H7 (cell line): ENCODE measurements around the gene TAPBPL. TPM values are rescaled to one million over a fixed set of nuclear protein-coding genes. Genes with fewer than 3 reads are reported as not detected.
"Not testable (repeated sequence)": the region's sequence is repeated elsewhere in the genome, so short reads cannot be mapped to it uniquely, and the experiment has no call there.

Experiments used
- DNase-seq: peaks from one replicate; pipeline ENCODE4 v3.0.0; 2012
- H3K27me3 ChIP-seq: 2 replicates; pipeline ENCODE4 v1.6.0; 2011; ENCODE audit warnings: mild to moderate bottlenecking, low read length; ENCODE audit not compliant: control insufficient read depth, insufficient read depth
- H3K36me3 ChIP-seq: replicated peaks from 2 replicates; pipeline ENCODE4 v1.5.1; 2011; ENCODE audit warnings: low read length; ENCODE audit not compliant: control insufficient read depth, insufficient read depth
- H3K4me3 ChIP-seq: 2 replicates; pipeline ENCODE4 v1.5.1; 2011; ENCODE audit warnings: low read depth, mild to moderate bottlenecking, control low read depth, low read length, moderate library complexity; ENCODE audit not compliant: insufficient read depth
- total RNA-seq: library from RNA; depleted of rRNA; stranded (reverse); fragments of >200 nt; shearing (Covaris generic); gene quantifications from 2 replicates; pipeline ENCODE4 v1.2.3, GENCODE V29; 2014

Gene TAPBPL
- total RNA-seq, 1 experiment from 2014 or later: 0.62 TPM

DNA sequence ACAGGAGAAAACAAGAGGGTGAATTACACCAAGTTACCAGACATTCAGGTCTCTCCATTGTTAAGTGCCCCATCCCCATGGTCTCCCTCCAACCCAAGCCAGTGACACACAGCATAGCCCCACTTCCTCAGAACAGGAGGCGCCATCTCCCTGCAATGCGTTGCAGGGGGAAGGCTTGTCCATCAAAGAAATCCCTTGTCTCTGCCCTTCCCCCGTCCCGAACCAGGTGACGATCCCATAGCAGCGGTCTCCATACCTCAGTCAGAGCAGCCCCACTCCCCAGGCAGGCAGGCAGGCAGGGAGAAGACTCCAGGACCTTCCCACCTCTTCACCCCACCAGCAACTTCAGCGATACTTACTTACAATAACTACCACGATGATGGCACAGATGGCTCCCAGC lies 12.7 kb downstream of the TAPBPL start:
- no peak for DNase-seq
- H3K4me3 ChIP-seq: no peak overlapping the region
- H3K27me3 ChIP-seq: no peaks in the 10 kb centered on the region
- peaks cover 17% of the 10 kb centered on the region for H3K36me3 ChIP-seq

- Histone ChIP-seq H3K4me3 (no peak overlapping the region), H3K36me3 (peaks cover 16% of the 10 kb centered on the region), H3K27me3 (no peaks in the 10 kb centered on the region)
- DNase-seq: peak; percentile 85
Observed at GRCh38 chr12:6465467-6466183, 13.8 kb downstream of the TAPBPL start.

DNA sequence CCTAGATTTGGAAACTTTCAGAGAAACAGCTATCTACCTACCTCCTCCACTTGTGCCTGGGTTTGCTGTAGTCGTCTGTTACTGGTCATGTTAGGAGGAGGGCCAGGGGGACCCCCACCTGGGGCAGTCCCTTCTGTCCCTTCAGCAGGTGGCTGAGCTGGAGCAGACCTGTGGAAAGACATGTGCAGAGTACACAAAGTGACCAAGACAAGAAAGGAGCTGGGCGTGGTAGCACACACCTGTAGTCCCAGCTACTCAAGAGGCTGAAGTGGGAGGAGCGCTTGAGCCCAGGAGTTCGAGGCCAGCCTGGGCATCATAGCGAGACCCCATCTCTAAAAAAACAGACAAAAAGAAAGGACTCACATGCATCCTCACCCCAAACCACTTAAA lies 14.3 kb downstream of the TAPBPL start:
- Histone ChIP-seq H3K36me3 (peaks cover 15% of the 10 kb centered on the region), H3K4me3 (no peak overlapping the region), H3K27me3 (no peaks in the 10 kb centered on the region)
- DNase-seq: no peak

DNA sequence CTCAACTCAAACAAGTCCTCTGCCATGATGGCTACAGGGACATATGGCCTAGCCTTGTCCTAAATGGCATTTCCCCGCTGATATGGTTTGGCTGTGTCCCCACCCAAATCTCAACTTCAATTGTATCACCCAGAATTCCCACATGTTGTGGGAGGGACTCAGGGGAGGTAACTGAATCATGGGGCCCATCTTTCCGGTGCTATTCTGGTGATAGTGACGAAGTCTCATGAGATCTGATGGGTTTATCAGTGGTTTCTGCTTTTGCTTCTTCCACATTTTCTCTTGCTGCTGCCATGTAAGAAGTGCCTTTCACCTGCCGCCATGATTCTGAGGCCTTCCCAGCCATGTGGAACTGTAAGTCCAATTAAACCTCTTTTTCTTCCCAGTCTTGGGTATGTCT lies 14.9 kb downstream of the TAPBPL start:
- H3K27me3 ChIP-seq, H3K4me3 ChIP-seq, DNase-seq: not testable (repeated sequence)
- H3K36me3 ChIP-seq: peaks cover 12% of the 10 kb centered on the region

DNA sequence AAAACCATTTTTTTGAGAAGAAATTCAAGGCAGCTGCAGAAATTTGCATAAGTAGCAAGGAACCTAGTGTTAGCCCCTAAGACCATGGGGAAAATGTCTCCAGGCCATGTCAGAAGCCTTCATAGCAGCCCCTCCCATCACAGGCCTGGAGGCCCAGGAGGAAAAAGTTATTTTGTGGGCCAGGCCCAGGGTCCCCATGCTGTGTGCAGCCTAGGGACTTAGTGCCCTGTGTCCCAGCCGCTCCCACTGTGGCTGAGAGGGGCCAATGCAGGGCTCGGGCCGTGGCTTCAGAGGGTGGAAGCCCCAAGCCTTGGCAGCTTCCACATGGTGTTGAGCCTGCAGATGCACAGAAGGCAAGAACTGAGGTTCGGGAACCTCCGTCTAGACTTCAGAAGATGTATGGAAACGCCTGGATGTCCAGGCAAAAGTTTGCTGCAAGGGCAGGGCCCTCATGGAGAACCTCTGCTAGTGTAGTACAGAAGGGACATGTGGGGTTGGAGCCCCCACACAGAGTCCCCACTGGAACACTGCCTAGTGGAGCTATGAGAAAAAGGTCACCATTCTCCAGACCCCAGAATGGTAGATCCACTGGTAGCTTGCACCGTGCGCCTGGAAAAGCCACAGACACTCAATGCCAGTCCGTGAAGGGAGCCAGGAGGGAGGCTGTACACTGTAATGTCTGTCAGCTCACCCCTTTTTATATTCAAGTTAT lies 15.9 kb downstream of the TAPBPL start:
- H3K27me3 ChIP-seq, DNase-seq, H3K4me3 ChIP-seq, H3K36me3 ChIP-seq: not testable (repeated sequence)

- Histone ChIP-seq H3K4me3 (no peak overlapping the region), H3K36me3 (peaks cover 7% of the 10 kb centered on the region), H3K27me3 (no peaks in the 10 kb centered on the region)
- no peak for DNase-seq
Observed at GRCh38 chr12:6468283-6468575, 16.4 kb downstream of the TAPBPL start.

GRCh38 chr12:6469092-6469491 lies 17.2 kb downstream of the TAPBPL start:
- no peak for DNase-seq
- Histone ChIP-seq H3K4me3 (no peak overlapping the region), H3K27me3 (no peaks in the 10 kb centered on the region), H3K36me3 (peaks cover 5% of the 10 kb centered on the region)

DNA sequence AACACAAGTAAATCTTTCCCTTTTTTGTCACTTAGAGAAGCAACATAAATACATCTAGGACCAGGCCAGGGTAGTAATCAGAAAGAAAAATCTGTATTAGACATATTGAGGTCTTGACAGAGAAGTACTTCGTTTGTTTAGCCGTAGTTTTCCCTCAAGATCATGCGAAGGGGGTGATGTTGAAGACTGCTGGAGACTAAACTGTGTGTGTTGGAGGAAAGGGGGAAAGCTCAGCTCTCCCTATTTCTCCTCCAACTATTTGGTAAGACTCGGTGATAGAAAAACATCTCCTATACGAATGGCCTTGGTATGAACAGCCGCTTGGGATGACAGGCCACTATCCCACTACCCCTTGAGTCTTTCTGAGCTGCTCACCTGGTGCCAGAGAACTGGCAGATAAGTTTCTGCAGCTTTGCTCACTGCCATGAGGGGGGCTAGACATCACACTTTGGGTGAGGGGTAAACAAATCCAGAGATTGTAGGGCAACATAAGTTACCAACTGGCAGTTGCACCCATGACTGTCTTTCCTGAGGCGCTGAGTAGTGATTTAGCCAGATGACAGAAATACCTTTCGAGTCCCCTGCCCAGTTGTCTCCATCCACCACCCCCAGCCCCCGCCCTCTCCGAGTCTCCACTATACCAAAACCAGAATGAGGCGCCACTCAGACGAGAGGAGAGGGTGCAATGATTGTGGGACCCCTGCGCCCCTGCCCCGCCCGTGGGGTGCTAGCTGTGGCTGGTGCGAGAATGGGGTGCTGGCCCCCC lies 17.9 kb downstream of the TAPBPL start:
- Histone ChIP-seq H3K4me3 (peak overlapping the region; percentile 80), H3K27me3 (no peaks in the 10 kb centered on the region), H3K36me3 (peaks cover 5% of the 10 kb centered on the region)
- peak; percentile 81 for DNase-seq

DNA sequence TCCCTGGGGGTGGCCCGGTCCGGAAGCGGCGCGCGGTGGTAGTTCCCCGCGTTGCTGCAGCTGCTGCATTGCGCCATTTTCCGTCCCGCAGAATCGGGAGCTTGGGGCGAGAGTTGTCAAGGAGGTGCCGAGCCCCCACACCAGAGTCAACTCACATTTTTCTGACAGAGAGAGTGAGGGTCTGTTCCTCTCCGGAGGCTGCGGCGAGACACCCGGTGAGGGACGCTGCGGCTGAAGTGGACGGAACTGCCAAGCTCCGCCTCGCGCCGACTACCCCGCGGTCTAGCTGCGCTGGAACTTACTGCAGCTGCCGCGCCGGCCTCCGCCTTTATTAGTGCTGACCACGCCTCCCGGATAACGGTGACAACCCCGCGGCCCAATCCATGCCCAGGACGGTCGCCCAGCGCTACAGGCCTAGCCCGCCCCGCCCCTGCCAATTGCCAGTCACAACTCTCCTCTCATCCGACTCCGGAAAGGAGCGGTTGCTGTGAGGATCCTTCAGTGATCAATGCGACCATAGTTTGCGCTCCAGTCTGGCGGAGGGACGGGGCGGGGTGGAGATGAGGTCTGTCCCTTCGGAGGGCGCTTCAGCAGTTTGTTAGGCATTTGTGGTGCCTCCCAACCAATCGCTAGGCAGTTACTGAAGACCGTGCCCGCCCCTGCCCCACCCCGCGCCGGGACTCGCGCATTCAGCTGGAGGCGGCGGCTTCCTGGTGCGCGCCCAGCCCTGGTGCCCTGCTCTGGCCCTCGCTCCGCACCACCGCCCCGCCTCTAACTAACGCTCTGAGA lies 18.7 kb downstream of the TAPBPL start, which contains the start of gene VAMP1:
TSS of gene VAMP1 (minus strand) at position 303 of the 789 bp plus-strand sequence. CDS start at position 157, 146 bp downstream.
- peak; percentile 98 for DNase-seq
- H3K27me3 ChIP-seq: no peaks in the 10 kb centered on the region
- peaks cover 2% of the 10 kb centered on the region for H3K36me3 ChIP-seq
- peak within 1 kb of the TSS; percentile 80 for H3K4me3 ChIP-seq

DNA sequence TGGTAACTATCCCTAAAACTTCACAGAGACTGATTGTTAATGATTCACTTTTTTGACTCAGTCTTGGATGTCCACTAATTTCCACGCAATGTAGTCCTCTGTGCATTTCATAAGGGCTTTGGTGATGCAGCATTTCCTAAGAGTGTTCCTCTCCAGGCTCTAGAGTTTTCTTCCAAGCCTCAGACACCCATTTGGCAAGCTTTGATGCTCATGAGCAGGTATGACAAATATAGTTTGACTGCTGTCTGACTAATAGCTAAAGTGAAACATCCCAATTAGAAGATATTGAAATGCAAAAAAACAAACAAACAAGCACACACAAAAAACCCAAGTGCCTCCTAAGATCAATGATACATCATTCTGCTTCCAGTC lies 20.1 kb downstream of the TAPBPL start:
- no peak for DNase-seq
- Histone ChIP-seq H3K4me3 (no peak overlapping the region), H3K27me3 (no peaks in the 10 kb centered on the region), H3K36me3 (no peaks in the 10 kb centered on the region; the same call in 1 of the 2 replicates)

DNA sequence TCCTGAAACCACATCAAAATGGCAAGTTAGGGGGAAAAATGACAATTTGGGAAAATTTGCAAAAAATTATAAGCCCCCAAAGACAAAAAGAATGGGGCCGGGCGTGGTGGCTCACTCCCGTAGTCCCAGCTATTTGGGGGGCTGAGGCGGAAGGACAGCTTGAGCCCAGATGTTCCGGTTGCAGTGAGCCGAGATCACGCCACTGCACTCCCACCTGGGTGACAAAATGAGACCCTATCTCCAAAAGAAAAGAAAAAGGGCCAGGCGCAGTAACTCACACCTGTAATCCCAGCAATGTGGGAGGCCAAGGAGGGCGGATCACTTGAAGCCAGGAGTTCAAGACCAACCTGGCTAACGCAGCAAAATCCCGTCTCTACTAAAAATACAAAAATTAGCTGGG lies 20.6 kb downstream of the TAPBPL start:
- Histone ChIP-seq H3K4me3 (no peak overlapping the region), H3K36me3 (no peaks in the 10 kb centered on the region; the same call in 1 of the 2 replicates), H3K27me3 (no peaks in the 10 kb centered on the region)
- DNase-seq: no peak

DNA sequence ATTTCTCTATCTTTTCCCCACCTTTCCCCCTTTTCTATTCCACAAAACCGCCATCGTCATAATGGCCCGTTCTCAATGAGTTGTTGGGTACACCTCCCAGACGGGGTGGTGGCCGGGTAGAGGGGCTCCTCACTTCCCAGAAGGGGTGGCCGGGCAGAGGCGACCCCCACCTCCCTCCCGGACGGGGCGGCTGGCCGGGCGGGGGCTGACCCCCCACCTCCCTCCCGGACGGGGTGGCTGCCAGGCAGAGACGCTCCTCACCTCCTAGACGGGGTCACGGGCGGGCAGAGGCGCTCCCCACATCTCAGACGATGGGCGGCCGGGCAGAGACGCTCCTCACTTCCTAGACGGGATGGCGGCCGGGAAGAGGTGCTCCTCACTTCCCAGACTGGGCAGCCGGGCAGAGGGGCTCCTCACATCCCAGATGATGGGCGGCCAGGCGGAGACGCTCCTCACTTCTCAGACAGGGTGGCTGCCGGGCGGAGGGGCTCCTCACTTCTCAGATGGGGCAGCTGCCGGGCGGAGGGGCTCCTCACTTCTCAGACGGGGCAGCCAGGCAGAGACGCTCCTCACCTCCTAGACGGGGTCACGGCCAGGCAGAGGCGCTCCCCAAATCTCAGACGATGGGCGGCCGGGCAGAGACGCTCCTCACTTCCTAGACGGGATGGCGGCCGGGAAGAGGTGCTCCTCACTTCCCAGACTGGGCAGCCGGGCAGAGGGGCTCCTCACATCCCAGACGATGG lies 23.6 kb downstream of the TAPBPL start:
- H3K36me3 ChIP-seq, DNase-seq, H3K4me3 ChIP-seq, H3K27me3 ChIP-seq: not testable (repeated sequence)

DNA sequence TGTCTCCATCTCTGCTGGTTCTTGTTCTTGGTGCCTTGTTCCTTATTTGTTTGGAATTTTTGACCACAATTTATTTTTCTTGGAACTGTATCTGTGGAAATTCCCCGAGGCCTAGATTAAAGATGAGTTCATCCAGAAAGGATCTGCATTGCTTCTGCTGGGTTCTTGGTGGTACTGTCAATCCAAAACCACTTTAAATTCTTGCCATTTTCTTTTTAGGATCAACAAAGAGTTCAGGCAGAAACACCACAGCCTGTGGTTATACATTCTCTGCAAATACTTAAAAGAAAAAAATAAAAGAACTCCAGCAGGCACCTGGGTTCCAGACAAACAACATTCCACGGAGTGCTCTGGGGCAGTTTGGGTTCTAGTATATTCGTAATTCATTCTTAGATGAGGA lies 24.6 kb downstream of the TAPBPL start:
- Histone ChIP-seq H3K36me3 (no peaks in the 10 kb centered on the region), H3K27me3 (no peaks in the 10 kb centered on the region), H3K4me3 (no peak overlapping the region)
- DNase-seq: no peak
